K562 (cell line): ENCODE results near the gene CMPK1. TPM values are rescaled to one million over a fixed set of nuclear protein-coding genes. Genes with fewer than 3 reads are reported as not detected.
A peak's percentile ranks its signal among the peaks of the same experiment; 100 is the strongest.

Experiments used
- ZNF778 ChIP-seq: fragments of 450-650 bp; formaldehyde crosslinking; IDR thresholded peaks from 2 replicates; pipeline ENCODE4 v1.4.0; 2020; ENCODE audit warnings: mild to moderate bottlenecking, moderate library complexity
- polyA plus RNA-seq, 8 experiments: library from polyadenylated mRNA; depleted of rRNA in 4 of 8; stranded (reverse) in 5 of 8; unstranded in 3 of 8; fragments of >200 nt; fragmentation: Nextera tagmentation in 2 of 8; fragmentation: Illumina TruSeq in 1 of 8; extraction: Ambion mirVana in 2 of 8; extraction: Trizol in 1 of 8; gene quantifications; 2 replicates each; pipeline versions ENCODE4 v1.2.1 to v1.2.3, GENCODE V29; 2011 to 2014; ENCODE audit warnings: inconsistent platforms in 1 of 8, missing spikeins in 1 of 8
- total RNA-seq, 7 experiments: library from RNA; depleted of rRNA in 6 of 7; stranded (reverse); fragments of >200 nt in 6 of 7; fragmentation: Illumina TruSeq in 2 of 7; extraction: Trizol in 2 of 7; gene quantifications; 2 replicates each; pipeline versions ENCODE4 v1.2.1 to v1.2.3, GENCODE V29; 2011 to 2021; ENCODE audit warnings: low replicate concordance in 1 of 7
- TF ChIP-seq, protein P1 (sequence below), 2 experiments: fragments of 450-650 bp in 1 of 2; sonication (generic) in 1 of 2; formaldehyde crosslinking in 1 of 2; IDR thresholded peaks; 2 replicates each; pipeline versions ENCODE4 v1.7.1 to v1.9.0; 2016 to 2022; ENCODE audit warnings: inconsistent platforms in 1 of 2, mild to moderate bottlenecking in 1 of 2, missing genetic modification reagents in 1 of 2

The CMPK1 gene
- total and polyA plus RNA-seq, 9 of the 15 experiments (the other 6 are each of a cell fraction or from before 2014, with no cell fraction given) = 54.5 to 197 (median 116) TPM

DNA sequence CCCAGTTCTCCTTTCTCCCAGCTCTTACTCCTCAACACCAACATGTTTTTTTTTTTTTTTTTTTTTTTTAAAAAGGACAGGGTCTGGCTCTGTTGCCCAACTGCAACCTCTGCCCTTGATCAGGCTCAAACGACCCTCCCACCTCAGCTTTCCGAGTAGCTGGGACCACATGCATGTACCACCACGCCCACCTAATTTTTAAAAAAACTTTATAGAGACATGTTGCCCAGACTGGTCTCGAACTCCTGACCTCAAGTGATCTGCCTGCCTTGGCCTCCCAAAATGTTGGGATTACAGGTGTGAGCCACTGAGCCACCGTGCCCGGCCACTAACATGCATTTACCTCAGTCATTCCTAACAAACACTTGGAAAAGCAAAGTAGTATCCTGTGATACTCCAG is 51.4 kb downstream of the CMPK1 start (continued):
- TF ChIP-seq, protein P1, sequence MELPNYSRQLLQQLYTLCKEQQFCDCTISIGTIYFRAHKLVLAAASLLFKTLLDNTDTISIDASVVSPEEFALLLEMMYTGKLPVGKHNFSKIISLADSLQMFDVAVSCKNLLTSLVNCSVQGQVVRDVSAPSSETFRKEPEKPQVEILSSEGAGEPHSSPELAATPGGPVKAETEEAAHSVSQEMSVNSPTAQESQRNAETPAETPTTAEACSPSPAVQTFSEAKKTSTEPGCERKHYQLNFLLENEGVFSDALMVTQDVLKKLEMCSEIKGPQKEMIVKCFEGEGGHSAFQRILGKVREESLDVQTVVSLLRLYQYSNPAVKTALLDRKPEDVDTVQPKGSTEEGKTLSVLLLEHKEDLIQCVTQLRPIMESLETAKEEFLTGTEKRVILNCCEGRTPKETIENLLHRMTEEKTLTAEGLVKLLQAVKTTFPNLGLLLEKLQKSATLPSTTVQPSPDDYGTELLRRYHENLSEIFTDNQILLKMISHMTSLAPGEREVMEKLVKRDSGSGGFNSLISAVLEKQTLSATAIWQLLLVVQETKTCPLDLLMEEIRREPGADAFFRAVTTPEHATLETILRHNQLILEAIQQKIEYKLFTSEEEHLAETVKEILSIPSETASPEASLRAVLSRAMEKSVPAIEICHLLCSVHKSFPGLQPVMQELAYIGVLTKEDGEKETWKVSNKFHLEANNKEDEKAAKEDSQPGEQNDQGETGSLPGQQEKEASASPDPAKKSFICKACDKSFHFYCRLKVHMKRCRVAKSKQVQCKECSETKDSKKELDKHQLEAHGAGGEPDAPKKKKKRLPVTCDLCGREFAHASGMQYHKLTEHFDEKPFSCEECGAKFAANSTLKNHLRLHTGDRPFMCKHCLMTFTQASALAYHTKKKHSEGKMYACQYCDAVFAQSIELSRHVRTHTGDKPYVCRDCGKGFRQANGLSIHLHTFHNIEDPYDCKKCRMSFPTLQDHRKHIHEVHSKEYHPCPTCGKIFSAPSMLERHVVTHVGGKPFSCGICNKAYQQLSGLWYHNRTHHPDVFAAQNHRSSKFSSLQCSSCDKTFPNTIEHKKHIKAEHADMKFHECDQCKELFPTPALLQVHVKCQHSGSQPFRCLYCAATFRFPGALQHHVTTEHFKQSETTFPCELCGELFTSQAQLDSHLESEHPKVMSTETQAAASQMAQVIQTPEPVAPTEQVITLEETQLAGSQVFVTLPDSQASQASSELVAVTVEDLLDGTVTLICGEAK (IDR thresholded peaks at IDR 0.05) = peak; percentile 71
- TF ChIP-seq, protein P1 (CRISPR knock-in tag; IDR thresholded peaks at IDR 0.05) = no peak; the same call in 1 of the 2 replicates
- no peak for TF ChIP-seq ZNF778 (CRISPR knock-in tag)
